OCI-LY1 (cell line): Measurements from ENCODE around the gene UBE2F.

Experiments
- H2AFZ ChIP-seq: fragments of 200-600 bp; sonication (generic), shearing (Covaris generic); 2 replicates; pipeline ENCODE4 v1.6.0; 2014; ENCODE audit warnings: antibody characterized with exemption, mild to moderate bottlenecking, low read length
- H3F3A ChIP-seq: fragments of 200-600 bp; sonication (generic), shearing (Covaris generic); 2 replicates; pipeline ENCODE4 v1.6.0; 2014; ENCODE audit warnings: mild to moderate bottlenecking, antibody characterized with exemption, low read length, moderate library complexity; ENCODE audit not compliant: insufficient read depth
- H3K27ac ChIP-seq: fragments of 200-600 bp; sonication (generic); 2 replicates; pipeline ENCODE4 v1.5.1; 2014; ENCODE audit warnings: low read length, mixed run types, mild to moderate bottlenecking, low read depth; ENCODE audit not compliant: poor library complexity, severe bottlenecking
- H3K27me3 ChIP-seq: fragments of 200-600 bp; sonication (generic); 2 replicates; pipeline ENCODE4 v1.6.0; 2014; ENCODE audit warnings: antibody characterized with exemption, mild to moderate bottlenecking, low read length, moderate library complexity; ENCODE audit not compliant: insufficient read depth
- H3K36me3 ChIP-seq: fragments of 200-600 bp; sonication (generic); 2 replicates; pipeline ENCODE4 v1.6.1; 2014; ENCODE audit warnings: mild to moderate bottlenecking, antibody characterized with exemption, low read length, moderate library complexity, mixed read lengths; ENCODE audit not compliant: insufficient read depth
- H3K4me1 ChIP-seq: fragments of 200-600 bp; sonication (generic); 2 replicates; pipeline ENCODE4 v1.5.1; 2014; ENCODE audit warnings: mild to moderate bottlenecking, low read length, moderate library complexity; ENCODE audit not compliant: insufficient read depth, severe bottlenecking
- H3K4me2 ChIP-seq: fragments of 200-600 bp; sonication (generic), shearing (Covaris generic); 2 replicates; pipeline ENCODE4 v1.6.1; 2014; ENCODE audit warnings: low read length
- H3K4me3 ChIP-seq: fragments of 200-600 bp; sonication (generic); 2 replicates; pipeline ENCODE4 v1.5.1; 2014; ENCODE audit warnings: low read length, low read depth, mild to moderate bottlenecking, mixed read lengths; ENCODE audit not compliant: poor library complexity, severe bottlenecking
- H3K79me2 ChIP-seq: fragments of 200-600 bp; shearing (Covaris generic); 2 replicates; pipeline ENCODE4 v1.6.1; 2016; ENCODE audit warnings: mixed run types, low read length, mixed read lengths; ENCODE audit not compliant: insufficient read depth
- H3K9ac ChIP-seq: fragments of 200-600 bp; sonication (generic), shearing (Covaris generic); 2 replicates; pipeline ENCODE4 v1.6.1; 2014; ENCODE audit warnings: mild to moderate bottlenecking, low read length, mixed read lengths
- H3K9me2 ChIP-seq: fragments of 200-600 bp; sonication (generic), shearing (Covaris generic); 2 replicates; pipeline ENCODE4 v1.6.1; 2014; ENCODE audit warnings: low read depth, mild to moderate bottlenecking, low read length, mixed read lengths
- H3K9me3 ChIP-seq: fragments of 200-600 bp; shearing (Covaris generic); 2 replicates; pipeline ENCODE4 v1.6.1; 2014; ENCODE audit warnings: low read length, mixed read lengths
- H4K20me1 ChIP-seq: fragments of 200-600 bp; sonication (generic), shearing (Covaris generic); 2 replicates; pipeline ENCODE4 v1.6.0; 2016; ENCODE audit warnings: mild to moderate bottlenecking, low read length; ENCODE audit not compliant: insufficient read depth
- CTCF ChIP-seq: fragments of 200-600 bp; sonication (generic), shearing (Covaris generic); IDR thresholded peaks from 2 replicates; pipeline ENCODE4 v1.5.1; 2017; ENCODE audit warnings: mild to moderate bottlenecking, antibody characterized with exemption, low read length, moderate library complexity, mixed read lengths
- EZH2 ChIP-seq: fragments of 200-600 bp; sonication (generic), shearing (Covaris generic); IDR thresholded peaks from 2 replicates; pipeline ENCODE4 v1.8.0; 2017; ENCODE audit warnings: borderline replicate concordance, mixed run types, mild to moderate bottlenecking, antibody characterized with exemption, low read length, moderate library complexity, mixed read lengths

The UBE2F gene

GRCh38 chr2:237955640-237956401 is 11.0 kb upstream of the UBE2F start:
- Histone ChIP-seq H3F3A (no peaks in the 10 kb centered on the region), H3K9me2 (no peaks in the 10 kb centered on the region), H3K27ac (no peak overlapping the region), H3K4me2 (no peak overlapping the region), H3K9me3 (no peaks in the 10 kb centered on the region), H2AFZ (no peak overlapping the region), H3K79me2 (no peaks in the 10 kb centered on the region), H3K4me3 (no peak overlapping the region), H3K4me1 (no peaks in the 10 kb centered on the region), H3K9ac (no peak overlapping the region), H3K36me3 (no peaks in the 10 kb centered on the region), H3K27me3 (no peaks in the 10 kb centered on the region; the same call in 1 of the 2 replicates), H4K20me1 (no peaks in the 10 kb centered on the region)
- no peak for TF ChIP-seq CTCF
- no peak for TF ChIP-seq EZH2

- no peaks in the 10 kb centered on the region for H3K9me2 ChIP-seq
- no peak overlapping the region for H3K27ac ChIP-seq
- no peak overlapping the region for H2AFZ ChIP-seq
- no peaks in the 10 kb centered on the region for H3F3A ChIP-seq
- H3K4me2 ChIP-seq: no peak overlapping the region
- H3K36me3 ChIP-seq: no peaks in the 10 kb centered on the region
- H3K9me3 ChIP-seq: no peaks in the 10 kb centered on the region
- H3K27me3 ChIP-seq: peaks cover 5% of the 10 kb centered on the region; the same call in 1 of the 2 replicates
- no peaks in the 10 kb centered on the region for H3K79me2 ChIP-seq
- TF ChIP-seq EZH2: no peak
- TF ChIP-seq CTCF: no peak
- H3K4me1 ChIP-seq: no peaks in the 10 kb centered on the region
- no peak overlapping the region for H3K9ac ChIP-seq
- H3K4me3 ChIP-seq: no peak overlapping the region
- no peaks in the 10 kb centered on the region for H4K20me1 ChIP-seq
Measured at GRCh38 chr2:237956402-237956736, 10.4 kb upstream of the UBE2F start.

- Histone ChIP-seq H3K4me3 (no peak overlapping the region), H3K9me3 (peaks cover 12% of the 10 kb centered on the region), H3K9me2 (no peaks in the 10 kb centered on the region), H2AFZ (no peak overlapping the region), H4K20me1 (no peaks in the 10 kb centered on the region), H3K4me2 (no peak overlapping the region), H3K27ac (no peak overlapping the region), H3K36me3 (no peaks in the 10 kb centered on the region), H3K27me3 (peaks cover 5% of the 10 kb centered on the region; the same call in 1 of the 2 replicates), H3K4me1 (peaks cover 4% of the 10 kb centered on the region), H3K9ac (no peak overlapping the region), H3F3A (no peaks in the 10 kb centered on the region), H3K79me2 (no peaks in the 10 kb centered on the region)
- no peak for TF ChIP-seq CTCF
Measured at GRCh38 chr2:237961637-237962036, 5.2 kb upstream of the UBE2F start.
